Stomach (tissue), 4 donors: ENCODE measurements around the gene METTL24.

ENCODE experiments used
- CTCF ChIP-seq, 7 experiments: fragments of 450-650 bp in 4 of 7; fragments of 200-600 bp in 3 of 7; sonication (generic) in 3 of 7; IDR thresholded peaks; one replicate each; pipeline ENCODE4 v1.5.1; 2016 to 2019; ENCODE audit warnings: antibody characterized with exemption in 7 of 7, control low read depth in 2 of 7, mild to moderate bottlenecking in 1 of 7
- EP300 ChIP-seq: sonication (generic); formaldehyde crosslinking; IDR thresholded peaks from one replicate; pipeline ENCODE4 v1.6.1; 2017; ENCODE audit warnings: antibody characterized with exemption
- POLR2A ChIP-seq, 4 donors: fragments of 450-650 bp; IDR thresholded peaks; one replicate each; pipeline ENCODE4 v1.6.1; 2016; ENCODE audit warnings: antibody characterized with exemption in 4 of 4, control low read depth in 2 of 4, mild to moderate bottlenecking in 1 of 4, moderate library complexity in 1 of 4

GRCh38 chr6:110207652-110208051 is 150.5 kb downstream of the METTL24 start:
- no peak for TF ChIP-seq POLR2A (IDR thresholded peaks at IDR 0.05)
- no peak for TF ChIP-seq CTCF (IDR thresholded peaks at IDR 0.05)
- TF ChIP-seq EP300 = no peak
